SK-N-SH (cell line): Measurements from ENCODE around the gene HHIP.

Source experiments
- RFX5 ChIP-seq: IDR thresholded peaks from 2 replicates; pipeline ENCODE4 v1.6.1; 2012; ENCODE audit warnings: mild to moderate bottlenecking, improper control_type of control experiment, low read length
- TF ChIP-seq, protein P1 (sequence below): fragments of 200-600 bp; sonication (generic); IDR thresholded peaks from 2 replicates; pipeline ENCODE4 v1.6.1; 2017; ENCODE audit warnings: antibody characterized with exemption, mild to moderate bottlenecking, moderate library complexity

DNA sequence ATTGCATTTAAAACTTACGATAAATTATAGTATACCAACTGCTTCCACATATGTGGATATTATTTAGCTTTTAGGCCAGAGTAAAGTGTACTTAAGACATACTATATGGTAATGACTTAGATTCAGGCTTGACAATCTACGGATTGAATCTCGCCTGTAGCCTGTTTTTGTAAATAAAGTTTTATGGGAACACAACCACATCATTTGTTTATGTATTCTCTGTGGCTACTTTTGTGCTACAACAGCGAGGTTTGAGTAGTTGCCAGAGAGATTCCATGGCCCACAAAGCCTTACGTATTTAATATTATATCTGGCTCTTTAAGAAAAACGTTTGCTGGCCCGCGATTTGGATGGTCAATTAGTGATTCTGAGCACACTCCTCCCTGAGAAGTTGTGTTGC is 37.6 kb downstream of the HHIP start:
- TF ChIP-seq, protein P1, sequence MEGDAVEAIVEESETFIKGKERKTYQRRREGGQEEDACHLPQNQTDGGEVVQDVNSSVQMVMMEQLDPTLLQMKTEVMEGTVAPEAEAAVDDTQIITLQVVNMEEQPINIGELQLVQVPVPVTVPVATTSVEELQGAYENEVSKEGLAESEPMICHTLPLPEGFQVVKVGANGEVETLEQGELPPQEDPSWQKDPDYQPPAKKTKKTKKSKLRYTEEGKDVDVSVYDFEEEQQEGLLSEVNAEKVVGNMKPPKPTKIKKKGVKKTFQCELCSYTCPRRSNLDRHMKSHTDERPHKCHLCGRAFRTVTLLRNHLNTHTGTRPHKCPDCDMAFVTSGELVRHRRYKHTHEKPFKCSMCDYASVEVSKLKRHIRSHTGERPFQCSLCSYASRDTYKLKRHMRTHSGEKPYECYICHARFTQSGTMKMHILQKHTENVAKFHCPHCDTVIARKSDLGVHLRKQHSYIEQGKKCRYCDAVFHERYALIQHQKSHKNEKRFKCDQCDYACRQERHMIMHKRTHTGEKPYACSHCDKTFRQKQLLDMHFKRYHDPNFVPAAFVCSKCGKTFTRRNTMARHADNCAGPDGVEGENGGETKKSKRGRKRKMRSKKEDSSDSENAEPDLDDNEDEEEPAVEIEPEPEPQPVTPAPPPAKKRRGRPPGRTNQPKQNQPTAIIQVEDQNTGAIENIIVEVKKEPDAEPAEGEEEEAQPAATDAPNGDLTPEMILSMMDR: no peak
- no peak for TF ChIP-seq RFX5
